ENCODE data around the gene DUSP5. TPM values are rescaled to one million over a fixed set of nuclear protein-coding genes. Genes with fewer than 3 reads are reported as not detected.
A peak's percentile ranks its signal among the peaks of the same experiment; 100 is the strongest.

The DUSP5 gene
- total RNA-seq, 1 donor, result 42.3 TPM

- peak; percentile 69 for DNase-seq (ENCODE audit: low read depth)
- no peak overlapping the region for H3K4me3 ChIP-seq (ENCODE audit: low read depth, low read length)
- no peak for TF ChIP-seq CTCF (IDR thresholded peaks at IDR 0.05; ENCODE audit: insufficient read depth, low read depth, low read length)
Observed at GRCh38 chr10:110471566-110472139, 26.1 kb upstream of the DUSP5 start.

DNA sequence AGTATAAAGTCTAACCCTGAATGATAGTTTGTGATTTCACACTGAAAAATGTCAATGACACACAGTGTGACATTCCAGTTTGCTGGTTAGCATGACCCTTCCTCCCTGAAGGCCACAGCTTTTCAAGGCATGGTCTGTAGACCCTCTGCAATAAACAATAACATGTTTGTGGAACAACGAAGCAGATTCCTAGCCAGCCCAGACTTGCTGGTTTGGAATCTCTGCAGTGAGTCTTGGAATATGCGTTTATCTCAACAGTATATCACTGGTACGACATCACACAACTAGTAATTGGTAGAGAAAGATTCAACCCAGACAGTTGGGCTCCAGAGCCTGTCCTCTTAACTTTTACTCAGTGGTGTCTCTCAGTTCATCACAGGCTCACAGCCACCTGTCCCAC lies 23.7 kb upstream of the DUSP5 start:
- DNase-seq (ENCODE audit: low read depth), result no peak
- no peak for TF ChIP-seq CTCF (IDR thresholded peaks at IDR 0.05; ENCODE audit: insufficient read depth, low read depth, low read length)
- H3K4me3 ChIP-seq (ENCODE audit: low read depth, low read length), result no peak overlapping the region

DNA sequence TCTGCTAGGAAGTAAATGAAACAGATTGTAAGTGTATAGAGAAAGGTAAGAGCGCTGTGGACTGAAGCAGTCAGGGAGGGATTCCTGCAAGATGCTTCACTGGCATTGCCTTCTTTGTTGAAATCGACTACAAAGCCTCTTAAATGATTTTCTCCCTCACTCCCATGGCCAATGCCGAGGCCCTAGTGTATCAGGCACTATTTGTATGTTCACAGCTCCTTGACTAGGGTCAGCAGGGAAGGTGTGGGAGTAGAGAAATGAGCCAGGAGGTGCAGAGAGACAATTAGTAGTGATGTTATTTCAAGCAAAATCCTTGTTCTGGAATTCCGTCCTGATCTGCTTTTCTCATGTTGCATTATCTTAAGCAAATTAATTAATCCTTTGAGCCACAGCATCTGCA lies 22.9 kb upstream of the DUSP5 start:
- TF ChIP-seq CTCF (IDR thresholded peaks at IDR 0.05; ENCODE audit: insufficient read depth, low read depth, low read length), result no peak
- DNase-seq (ENCODE audit: low read depth), result no peak
- H3K4me3 ChIP-seq (ENCODE audit: low read depth, low read length), result no peak overlapping the region

DNA sequence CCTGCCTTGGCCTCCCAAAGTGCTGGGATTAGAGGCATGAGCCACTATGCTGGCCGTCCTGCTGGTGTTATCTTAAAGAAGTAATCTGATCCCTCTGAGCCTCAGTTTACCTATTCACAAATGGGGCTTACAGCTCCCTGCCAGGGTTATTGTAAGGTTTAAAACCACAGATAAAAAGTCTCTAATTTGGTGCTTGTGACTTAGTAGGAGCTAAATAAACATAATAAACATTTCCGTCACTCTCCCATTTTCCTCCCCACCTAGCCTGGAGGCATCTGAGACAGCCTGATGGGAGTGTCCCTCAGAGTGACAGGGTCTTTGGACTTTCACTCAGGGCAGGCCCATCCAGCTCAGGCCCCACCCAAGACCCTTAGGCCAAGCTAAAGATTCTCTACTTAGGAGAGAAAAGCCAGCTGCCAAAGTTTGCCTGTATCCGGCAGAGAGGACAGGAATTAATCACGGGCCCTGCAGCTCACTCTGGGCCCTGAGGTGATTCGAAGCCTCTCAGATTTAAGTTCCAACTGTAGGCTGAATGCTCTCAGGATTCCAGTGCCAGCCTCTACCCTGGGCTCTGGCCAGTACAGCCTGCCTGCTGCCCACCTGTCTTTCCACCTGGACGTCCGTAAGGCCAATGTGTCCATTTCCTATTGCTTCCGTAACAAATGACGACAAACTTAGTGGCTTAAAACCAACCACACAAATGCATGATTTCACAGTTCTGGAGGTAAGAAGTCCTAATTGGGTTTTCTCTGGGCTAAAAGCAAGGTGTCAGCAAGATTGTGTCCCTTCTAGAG lies 21.8 kb upstream of the DUSP5 start:
- DNase-seq (ENCODE audit: low read depth), result no peak
- no peak for TF ChIP-seq CTCF (IDR thresholded peaks at IDR 0.05; ENCODE audit: insufficient read depth, low read depth, low read length)
- no peak overlapping the region for H3K4me3 ChIP-seq (ENCODE audit: low read depth, low read length)

- no peak overlapping the region for H3K4me3 ChIP-seq (ENCODE audit: low read depth, low read length)
- DNase-seq (ENCODE audit: low read depth), result no peak
- no peak for TF ChIP-seq CTCF (IDR thresholded peaks at IDR 0.05; ENCODE audit: insufficient read depth, low read depth, low read length)
Observed at GRCh38 chr10:110479710-110480109, 18.0 kb upstream of the DUSP5 start.

DNA sequence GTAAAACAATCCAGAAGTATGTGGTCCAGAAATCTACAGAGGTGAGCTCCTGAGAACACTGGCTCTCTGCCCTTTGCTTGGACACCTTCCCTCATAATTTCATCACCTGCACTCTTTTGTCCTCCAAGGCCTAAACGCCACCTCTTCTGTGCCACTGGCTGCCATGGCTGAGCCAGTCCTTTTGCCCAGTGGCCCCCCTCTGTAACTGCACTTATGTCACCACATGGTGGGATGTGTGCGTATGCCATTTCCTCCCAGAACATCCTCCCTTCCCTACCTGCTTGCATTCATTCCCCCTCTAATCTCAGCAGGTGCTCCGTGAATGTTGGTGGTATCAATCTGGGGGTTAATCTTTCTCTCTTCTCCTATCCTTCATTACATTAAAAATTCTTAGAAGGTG lies 17.3 kb upstream of the DUSP5 start:
- DNase-seq (ENCODE audit: low read depth), result no peak
- no peak for TF ChIP-seq CTCF (IDR thresholded peaks at IDR 0.05; ENCODE audit: insufficient read depth, low read depth, low read length)
- no peak overlapping the region for H3K4me3 ChIP-seq (ENCODE audit: low read depth, low read length)
